Measurements from ENCODE around the gene SLCO4A1. TPM values are rescaled to one million over a fixed set of nuclear protein-coding genes. Genes with fewer than 3 reads are reported as not detected.

Gene SLCO4A1
- polyA plus RNA-seq, 1 donor (not counting 4 experiments of a cell fraction or from before 2014, with no cell fraction given): 1.8 TPM

GRCh38 chr20:62602550-62602949 lies 39.8 kb upstream of the SLCO4A1 start:
- H3K4me3 ChIP-seq (ENCODE audit: control insufficient read depth in 2 of 3, extremely low read depth in 1 of 3, insufficient read depth in 2 of 3, low read depth in 1 of 3, low read length in 3 of 3): peak overlapping the region in 1 of 3 experiments; percentile 57
- dilution Hi-C loops (cut with MboI; ENCODE audit: extremely low pct_ligation_motif_present, low sequenced_read_pairs): no loop called here
- peak overlapping the region; percentile 28 for H3K9ac ChIP-seq (ENCODE audit: control insufficient read depth, extremely low read depth, insufficient read depth, low read length)

GRCh38 chr20:62603021-62603906 lies 39.0 kb upstream of the SLCO4A1 start:
- Histone ChIP-seq H3K9me3 (ENCODE audit: control insufficient read depth, low read depth, low read length) (no peaks in the 10 kb centered on the region), H3K79me2 (ENCODE audit: control insufficient read depth, insufficient read depth, low read length) (no peaks in the 10 kb centered on the region), H3K4me2 (ENCODE audit: control insufficient read depth, extremely low read depth, insufficient read depth, low read depth, low read length) (peak overlapping the region; percentile 80), H3K4me3 (ENCODE audit: control insufficient read depth in 2 of 3, extremely low read depth in 1 of 3, insufficient read depth in 2 of 3, low read depth in 1 of 3, low read length in 3 of 3) (peak overlapping the region in 1 of 3 experiments; percentile 57), H2AFZ (ENCODE audit: control insufficient read depth, low read length) (no peak overlapping the region), H3K9ac (ENCODE audit: control insufficient read depth, extremely low read depth, insufficient read depth, low read length) (peak overlapping the region; percentile 28), H3K4me1 (ENCODE audit: control insufficient read depth, extremely low read depth, insufficient read depth, low read length) (peaks cover 28% of the 10 kb centered on the region), H3K27me3 (ENCODE audit: control insufficient read depth, extremely low read depth, insufficient read depth, low read length) (peaks cover 64% of the 10 kb centered on the region), H3K27ac (ENCODE audit: control insufficient read depth, insufficient read depth, low read length) (no peak overlapping the region), H3K9me1 (ENCODE audit: control insufficient read depth, extremely low read depth, insufficient read depth, low read length) (no peaks in the 10 kb centered on the region), H4K20me1 (ENCODE audit: control insufficient read depth, extremely low read depth, insufficient read depth, low read length) (no peaks in the 10 kb centered on the region), H3K36me3 (ENCODE audit: control insufficient read depth in 2 of 2, extremely low read depth in 1 of 2, insufficient read depth in 2 of 2, low read length in 2 of 2) (no peaks in the 10 kb centered on the region)
- TF ChIP-seq CTCF (optimal IDR thresholded peaks at IDR 0.05 in 1 of 3, IDR thresholded peaks at IDR 0.05 in 1 of 3, conservative IDR thresholded peaks at IDR 0.05 in 1 of 3; ENCODE audit: extremely low read depth in 1 of 3, insufficient read depth in 2 of 3, low read length in 3 of 3) (no peak), EZH2 (IDR thresholded peaks at IDR 0.05; ENCODE audit: low read length) (peak; percentile 34)
- no peak for DNase-seq (ENCODE audit: low read depth, low spot score)
- no peak for FAIRE-seq
- dilution Hi-C loops (cut with MboI; ENCODE audit: extremely low pct_ligation_motif_present, low sequenced_read_pairs): no loop called here

More at GRCh38 chr20:62602550-62602949, 39.8 kb upstream of the SLCO4A1 start:
- no peak for TF ChIP-seq EZH2 (IDR thresholded peaks at IDR 0.05; ENCODE audit: low read length)
- peak in 1 of 3 experiments; percentile 5 for TF ChIP-seq CTCF (optimal IDR thresholded peaks at IDR 0.05 in 1 of 3, IDR thresholded peaks at IDR 0.05 in 1 of 3, conservative IDR thresholded peaks at IDR 0.05 in 1 of 3; ENCODE audit: extremely low read depth in 1 of 3, insufficient read depth in 2 of 3, low read length in 3 of 3)
- Histone ChIP-seq H3K36me3 (ENCODE audit: control insufficient read depth in 2 of 2, extremely low read depth in 1 of 2, insufficient read depth in 2 of 2, low read length in 2 of 2) (no peaks in the 10 kb centered on the region), H3K4me2 (ENCODE audit: control insufficient read depth, extremely low read depth, insufficient read depth, low read depth, low read length) (peak overlapping the region; percentile 80), H3K27ac (ENCODE audit: control insufficient read depth, insufficient read depth, low read length) (no peak overlapping the region), H3K9me3 (ENCODE audit: control insufficient read depth, low read depth, low read length) (no peaks in the 10 kb centered on the region), H3K9me1 (ENCODE audit: control insufficient read depth, extremely low read depth, insufficient read depth, low read length) (no peaks in the 10 kb centered on the region), H3K4me1 (ENCODE audit: control insufficient read depth, extremely low read depth, insufficient read depth, low read length) (peaks cover 28% of the 10 kb centered on the region), H3K27me3 (ENCODE audit: control insufficient read depth, extremely low read depth, insufficient read depth, low read length) (peaks cover 58% of the 10 kb centered on the region), H3K79me2 (ENCODE audit: control insufficient read depth, insufficient read depth, low read length) (no peaks in the 10 kb centered on the region), H2AFZ (ENCODE audit: control insufficient read depth, low read length) (peak overlapping the region; percentile 5), H4K20me1 (ENCODE audit: control insufficient read depth, extremely low read depth, insufficient read depth, low read length) (no peaks in the 10 kb centered on the region)
- no peak for FAIRE-seq
- no peak for DNase-seq (ENCODE audit: low read depth, low spot score)
